Large intestine (tissue), 3 donors: ENCODE measurements around the gene GBX1. TPM values are rescaled to one million over a fixed set of nuclear protein-coding genes. Genes with fewer than 3 reads are reported as not detected.

Experiments
- DNase-seq, 2 donors: peaks; one replicate each; pipeline versions ENCODE4 v3.0.0 to v3.0.0-alpha.2; 2013
- H3K27ac ChIP-seq: one replicate; pipeline ENCODE4 v1.5.1; 2013; ENCODE audit warnings: low read length
- H3K27me3 ChIP-seq: 2 replicates; pipeline ENCODE4 v1.6.1; 2013; ENCODE audit warnings: low read length; ENCODE audit not compliant: control insufficient read depth, insufficient read depth
- H3K36me3 ChIP-seq: 2 replicates; pipeline ENCODE4 v1.6.1; 2013; ENCODE audit warnings: low read length; ENCODE audit not compliant: control insufficient read depth, insufficient read depth
- H3K4me1 ChIP-seq: one replicate; pipeline ENCODE4 v1.6.1; 2013; ENCODE audit warnings: low read length; ENCODE audit not compliant: control insufficient read depth, insufficient read depth
- H3K4me3 ChIP-seq: one replicate; pipeline ENCODE4 v1.5.1; 2013; ENCODE audit warnings: low read length
- H3K9me3 ChIP-seq: one replicate; pipeline ENCODE4 v1.6.1; 2013; ENCODE audit warnings: mild to moderate bottlenecking, low read depth, low read length, moderate library complexity; ENCODE audit not compliant: control insufficient read depth
- WGBS: methylation state at CpG from one replicate; pipeline ENCODE4 v1.1.5; 2013; ENCODE audit warnings: low lambda C conversion rate; ENCODE audit not compliant: insufficient coverage; 5-methylcytosine and 5-hydroxymethylcytosine counted together
- polyA plus RNA-seq: library from polyadenylated mRNA; unstranded; fragments of 120-200 nt; gene quantifications from one replicate; pipeline ENCODE4 v1.2.1, GENCODE V29; 2013

GBX1 gene
- polyA plus RNA-seq, 1 donor = 0.07 TPM

DNA sequence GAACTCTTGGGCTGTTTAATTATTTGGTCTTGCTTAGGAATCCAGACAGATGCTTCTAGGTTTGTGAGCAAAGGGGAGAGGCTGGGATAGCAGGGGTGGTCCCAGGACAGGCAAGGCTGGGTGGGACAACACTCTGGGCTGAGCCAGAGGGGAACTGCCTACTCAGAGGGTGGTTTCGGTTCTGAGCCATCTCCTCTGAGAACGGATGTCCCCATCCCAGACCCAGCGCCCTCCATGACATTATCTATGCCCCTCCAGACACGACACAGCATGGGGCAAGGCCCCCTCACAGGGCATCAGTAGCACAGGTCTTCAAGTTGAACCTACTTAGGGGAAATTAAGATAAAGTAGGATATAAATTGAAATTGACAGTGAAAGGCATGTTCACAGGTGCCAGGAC is 12.5 kb upstream of the GBX1 start:
- no CpG with 5 or more reads among the region's 4 CpGs for WGBS
- peaks cover 42% of the 10 kb centered on the region for H3K27me3 ChIP-seq
- H3K4me1 ChIP-seq = no peaks in the 10 kb centered on the region
- H3K9me3 ChIP-seq = no peaks in the 10 kb centered on the region
- no peak for DNase-seq
- no peaks in the 10 kb centered on the region for H3K36me3 ChIP-seq
- no peak overlapping the region for H3K4me3 ChIP-seq
- no peak overlapping the region for H3K27ac ChIP-seq

DNA sequence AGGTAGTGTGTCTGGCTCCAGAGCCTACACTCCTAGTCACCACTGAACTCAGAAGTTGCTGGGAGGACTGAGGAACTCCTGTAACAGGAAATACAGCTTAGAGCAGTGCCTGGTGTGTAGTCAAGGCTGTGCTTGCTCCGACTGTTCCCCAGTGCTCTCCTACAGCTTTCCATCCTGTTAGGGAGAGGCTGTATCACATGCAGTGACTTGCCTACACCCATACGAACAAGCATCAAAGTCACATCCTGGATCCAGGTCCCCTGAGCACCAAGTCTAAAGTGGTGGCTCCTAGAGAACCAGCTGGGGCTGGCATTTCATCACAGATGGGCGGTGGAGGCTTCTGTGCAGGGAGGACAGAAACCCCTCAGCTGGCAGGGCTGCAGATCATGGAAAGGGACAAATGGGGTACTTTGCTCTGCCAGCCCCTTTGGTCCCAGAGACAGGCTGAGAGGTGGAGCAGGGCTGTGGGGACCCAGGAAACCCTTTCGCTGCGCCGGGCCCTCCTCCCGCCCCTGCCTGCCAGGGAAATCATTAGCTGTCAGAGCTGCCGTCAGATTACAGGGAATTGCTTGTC is 11.9 kb upstream of the GBX1 start:
- no peak for DNase-seq
- H3K27me3 ChIP-seq = peaks cover 47% of the 10 kb centered on the region
- no peak overlapping the region for H3K4me3 ChIP-seq
- H3K27ac ChIP-seq = no peak overlapping the region
- WGBS = no CpG with 5 or more reads among the region's 8 CpGs
- no peaks in the 10 kb centered on the region for H3K36me3 ChIP-seq
- no peaks in the 10 kb centered on the region for H3K4me1 ChIP-seq
- H3K9me3 ChIP-seq = peaks cover 4% of the 10 kb centered on the region

DNA sequence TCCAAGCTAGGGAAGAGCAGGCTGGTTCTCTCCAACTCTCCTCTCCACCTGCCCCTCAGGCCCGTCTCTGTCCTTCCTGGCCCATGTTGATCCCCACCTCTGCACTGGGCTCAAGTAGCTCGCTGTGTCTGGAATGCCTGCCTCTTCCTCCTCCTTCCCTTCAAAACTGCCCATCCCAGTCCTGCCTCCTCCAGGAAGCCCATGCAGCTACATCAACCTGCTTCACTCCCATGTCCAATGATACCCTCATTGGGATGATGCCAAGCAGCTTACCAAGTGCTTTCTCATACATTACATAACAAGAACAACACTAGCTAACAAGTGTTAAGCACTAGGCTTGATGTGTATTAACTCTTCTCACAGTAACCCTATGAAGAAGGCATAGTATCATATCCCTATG is 11.3 kb upstream of the GBX1 start:
- 100% methylated on average over 1 of the region's 2 CpGs for WGBS
- peaks cover 10% of the 10 kb centered on the region for H3K9me3 ChIP-seq
- H3K36me3 ChIP-seq = no peaks in the 10 kb centered on the region
- H3K4me3 ChIP-seq = no peak overlapping the region
- H3K4me1 ChIP-seq = no peaks in the 10 kb centered on the region
- H3K27me3 ChIP-seq = peaks cover 49% of the 10 kb centered on the region
- DNase-seq = no peak
- no peak overlapping the region for H3K27ac ChIP-seq

DNA sequence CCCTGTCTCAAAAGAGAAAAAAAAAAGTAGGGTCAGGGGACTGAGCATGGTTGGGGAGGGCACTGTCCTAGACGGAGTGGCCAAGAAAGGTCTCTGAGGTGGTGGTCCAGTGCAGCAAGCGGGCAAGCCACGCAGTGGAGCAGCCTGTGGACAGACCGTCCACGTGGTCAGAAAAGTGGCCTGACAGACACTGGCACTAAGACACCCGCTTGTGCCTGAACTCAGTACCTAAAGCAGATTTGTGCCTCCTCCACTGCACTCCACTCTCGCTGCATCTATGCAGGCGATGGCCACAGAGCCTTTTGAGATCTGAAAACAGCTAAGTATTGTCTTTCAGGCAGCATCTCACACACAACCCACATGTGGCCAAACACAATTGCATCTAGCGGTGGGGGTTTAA is 10.7 kb upstream of the GBX1 start:
- Histone ChIP-seq H3K4me1 (no peaks in the 10 kb centered on the region), H3K9me3 (peaks cover 13% of the 10 kb centered on the region), H3K36me3 (no peaks in the 10 kb centered on the region), H3K27me3 (peaks cover 53% of the 10 kb centered on the region), H3K4me3 (no peak overlapping the region), H3K27ac (no peak overlapping the region)
- WGBS = 100% methylated on average over 1 of the region's 9 CpGs
- no peak for DNase-seq

DNA sequence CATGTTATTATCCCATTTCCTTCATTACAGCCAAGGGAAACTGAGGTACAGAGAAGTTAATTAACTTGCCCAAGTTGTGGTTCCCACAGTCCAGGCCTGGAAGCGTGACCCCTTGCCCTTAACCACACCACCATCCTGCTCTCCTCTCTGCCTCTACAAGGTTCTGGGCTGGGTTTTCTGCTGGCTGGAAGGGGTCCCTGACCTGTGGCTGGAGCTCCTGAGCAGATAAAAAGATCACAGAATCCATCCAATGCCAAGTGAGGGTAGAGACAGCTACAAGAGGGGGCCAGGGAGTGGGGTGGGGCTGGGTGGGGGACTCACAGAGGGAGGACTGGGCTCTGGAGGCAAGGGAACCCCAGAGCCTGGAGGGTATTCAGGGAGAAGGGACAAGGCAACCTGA is 9.8 kb upstream of the GBX1 start:
- no peak overlapping the region for H3K4me3 ChIP-seq
- WGBS = no CpG with 5 or more reads among the region's 1 CpG
- peaks cover 19% of the 10 kb centered on the region for H3K9me3 ChIP-seq
- no peaks in the 10 kb centered on the region for H3K36me3 ChIP-seq
- no peak overlapping the region for H3K27ac ChIP-seq
- no peaks in the 10 kb centered on the region for H3K4me1 ChIP-seq
- H3K27me3 ChIP-seq = peaks cover 60% of the 10 kb centered on the region
- no peak for DNase-seq

DNA sequence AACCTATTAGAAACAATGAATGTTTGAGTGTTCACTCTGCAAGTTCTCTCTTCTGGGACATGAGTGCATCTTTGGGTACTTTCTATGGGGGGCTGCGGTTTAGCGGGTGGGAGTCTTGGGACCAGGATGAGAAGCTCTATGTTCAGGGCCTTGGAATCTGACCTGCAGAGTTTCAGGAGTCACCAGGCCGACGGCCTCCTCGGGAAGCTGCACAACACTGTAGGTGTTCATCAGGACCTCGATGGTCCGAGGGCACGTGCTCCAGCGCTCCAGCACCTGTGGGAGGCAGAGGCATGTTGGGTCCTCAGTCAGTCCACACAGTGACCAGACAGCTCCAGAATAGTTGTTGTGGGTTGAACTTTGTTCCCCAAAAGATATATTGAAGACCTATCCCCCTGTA is 8.9 kb upstream of the GBX1 start:
- Histone ChIP-seq H3K4me1 (no peaks in the 10 kb centered on the region), H3K9me3 (peaks cover 19% of the 10 kb centered on the region), H3K27me3 (peaks cover 65% of the 10 kb centered on the region), H3K4me3 (no peak overlapping the region), H3K36me3 (no peaks in the 10 kb centered on the region), H3K27ac (no peak overlapping the region)
- no CpG with 5 or more reads among the region's 9 CpGs for WGBS
- no peak for DNase-seq

DNA sequence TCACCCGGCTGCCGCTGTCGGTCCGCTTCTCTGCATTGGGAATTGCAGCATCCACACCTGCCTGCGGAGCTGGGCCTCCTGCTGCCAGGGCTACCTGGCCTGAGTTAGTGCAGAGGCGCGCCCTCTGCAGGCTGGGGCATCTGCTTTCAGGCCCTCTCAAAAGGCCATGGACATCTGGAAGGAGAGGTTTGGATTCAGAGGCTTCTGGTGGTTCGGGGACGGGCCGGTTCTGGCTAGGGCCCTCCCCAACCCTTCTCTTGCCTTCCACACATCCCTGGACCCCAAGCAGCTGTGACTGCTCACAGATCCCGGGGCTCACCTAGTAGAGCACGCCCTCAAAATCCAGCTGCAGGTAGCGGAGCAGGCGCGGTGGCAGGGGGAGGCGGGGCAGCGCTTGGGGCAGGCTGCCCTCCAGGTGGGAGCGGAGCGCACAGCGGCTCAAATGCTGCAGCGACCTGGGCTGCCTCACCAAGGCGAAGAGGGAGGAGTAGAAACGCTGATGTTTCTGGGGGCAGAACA is 8.4 kb upstream of the GBX1 start:
- DNase-seq = no peak

DNA sequence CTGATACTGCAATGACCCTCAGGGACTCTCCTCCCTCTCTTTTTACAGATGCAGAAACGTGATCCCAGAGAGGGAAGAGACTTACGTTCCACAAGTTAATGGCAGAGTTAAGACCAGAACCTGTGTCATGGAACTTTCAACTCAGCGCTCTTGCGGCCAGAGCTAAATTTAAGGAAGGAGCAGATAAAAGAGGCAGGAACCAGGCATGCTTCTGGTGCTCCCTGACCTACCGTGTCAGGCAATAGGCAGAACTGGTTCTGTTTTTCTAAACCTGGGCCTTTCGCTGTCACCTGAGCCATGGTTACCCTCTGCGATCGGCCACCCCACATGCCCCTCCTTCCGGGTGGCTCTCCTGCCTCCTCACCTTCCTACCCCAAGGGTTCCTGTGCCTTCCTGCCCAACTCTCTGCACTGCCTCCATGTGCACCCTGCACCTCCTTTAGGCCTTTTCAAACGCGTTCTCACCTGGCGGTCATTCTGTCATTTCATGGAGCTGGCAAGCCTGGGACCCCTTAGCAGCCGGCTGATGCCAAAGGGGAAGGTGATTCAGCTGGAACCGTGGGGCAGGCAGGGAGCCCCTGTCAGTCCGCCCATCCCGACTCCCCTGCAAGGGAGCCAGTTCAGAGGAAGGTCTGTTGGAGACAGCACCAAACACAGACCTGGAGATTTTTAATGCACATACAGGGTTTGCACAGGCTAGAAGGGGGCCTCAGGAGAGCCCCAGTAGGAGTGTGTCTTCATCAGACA is 7.7 kb upstream of the GBX1 start:
- 91% methylated on average over 4 of the region's 16 CpGs for WGBS
- DNase-seq = no peak
- H3K9me3 ChIP-seq = peaks cover 19% of the 10 kb centered on the region
- H3K4me3 ChIP-seq = no peak overlapping the region
- H3K27me3 ChIP-seq = peaks cover 70% of the 10 kb centered on the region
- no peaks in the 10 kb centered on the region for H3K4me1 ChIP-seq
- no peaks in the 10 kb centered on the region for H3K36me3 ChIP-seq
- no peak overlapping the region for H3K27ac ChIP-seq

More for the DNA sequence above, 8.4 kb upstream of the GBX1 start:
- no CpG with 5 or more reads among the region's 23 CpGs for WGBS
- Histone ChIP-seq H3K4me1 (no peaks in the 10 kb centered on the region), H3K27ac (no peak overlapping the region), H3K36me3 (no peaks in the 10 kb centered on the region), H3K4me3 (no peak overlapping the region), H3K9me3 (peaks cover 19% of the 10 kb centered on the region), H3K27me3 (peaks cover 69% of the 10 kb centered on the region)

DNA sequence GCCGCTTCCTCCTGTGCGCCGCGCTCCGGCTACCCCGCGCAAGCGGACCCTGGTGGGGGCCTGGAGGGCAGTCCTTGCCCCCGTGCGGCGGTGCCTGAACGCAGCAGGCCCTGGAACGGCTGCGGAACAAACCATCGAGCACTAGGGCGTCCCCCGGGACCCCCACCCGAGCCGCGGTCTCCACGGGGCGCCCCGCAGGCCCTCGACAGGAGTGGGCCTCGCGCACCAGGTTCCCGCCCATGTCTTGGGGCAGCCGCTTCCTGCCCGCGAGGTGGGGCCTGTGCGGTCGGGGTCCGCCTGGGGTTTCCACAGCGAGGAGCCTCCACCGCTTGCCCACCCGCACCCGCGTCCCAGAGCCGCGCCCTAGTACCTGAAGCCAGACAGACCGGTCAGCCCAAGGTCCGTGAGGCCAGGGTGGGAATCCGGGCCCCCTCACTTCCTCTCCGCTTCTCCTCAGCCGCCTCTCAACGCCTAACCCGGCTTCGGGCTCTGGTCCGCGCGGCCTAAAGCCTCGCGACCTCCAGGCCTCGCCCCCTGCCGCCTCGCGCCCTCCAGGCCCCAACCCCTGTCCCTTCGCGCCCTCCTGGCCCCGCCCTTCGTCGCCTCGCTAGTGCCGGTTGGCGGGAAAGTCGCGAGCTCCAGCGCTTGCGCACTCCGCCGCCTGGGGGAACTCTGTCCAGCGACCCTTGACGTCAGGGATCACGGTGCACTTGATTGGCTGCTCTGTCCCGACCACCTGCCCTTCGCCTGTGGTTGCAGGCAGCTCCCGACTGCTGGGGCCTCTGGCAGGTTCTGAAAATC is 7.0 kb upstream of the GBX1 start:
- no peak overlapping the region for H3K4me3 ChIP-seq
- DNase-seq = no peak
- peaks cover 71% of the 10 kb centered on the region for H3K27me3 ChIP-seq
- no CpG with 5 or more reads among the region's 77 CpGs for WGBS
- peaks cover 19% of the 10 kb centered on the region for H3K9me3 ChIP-seq
- H3K4me1 ChIP-seq = no peaks in the 10 kb centered on the region
- no peaks in the 10 kb centered on the region for H3K36me3 ChIP-seq
- no peak overlapping the region for H3K27ac ChIP-seq

DNA sequence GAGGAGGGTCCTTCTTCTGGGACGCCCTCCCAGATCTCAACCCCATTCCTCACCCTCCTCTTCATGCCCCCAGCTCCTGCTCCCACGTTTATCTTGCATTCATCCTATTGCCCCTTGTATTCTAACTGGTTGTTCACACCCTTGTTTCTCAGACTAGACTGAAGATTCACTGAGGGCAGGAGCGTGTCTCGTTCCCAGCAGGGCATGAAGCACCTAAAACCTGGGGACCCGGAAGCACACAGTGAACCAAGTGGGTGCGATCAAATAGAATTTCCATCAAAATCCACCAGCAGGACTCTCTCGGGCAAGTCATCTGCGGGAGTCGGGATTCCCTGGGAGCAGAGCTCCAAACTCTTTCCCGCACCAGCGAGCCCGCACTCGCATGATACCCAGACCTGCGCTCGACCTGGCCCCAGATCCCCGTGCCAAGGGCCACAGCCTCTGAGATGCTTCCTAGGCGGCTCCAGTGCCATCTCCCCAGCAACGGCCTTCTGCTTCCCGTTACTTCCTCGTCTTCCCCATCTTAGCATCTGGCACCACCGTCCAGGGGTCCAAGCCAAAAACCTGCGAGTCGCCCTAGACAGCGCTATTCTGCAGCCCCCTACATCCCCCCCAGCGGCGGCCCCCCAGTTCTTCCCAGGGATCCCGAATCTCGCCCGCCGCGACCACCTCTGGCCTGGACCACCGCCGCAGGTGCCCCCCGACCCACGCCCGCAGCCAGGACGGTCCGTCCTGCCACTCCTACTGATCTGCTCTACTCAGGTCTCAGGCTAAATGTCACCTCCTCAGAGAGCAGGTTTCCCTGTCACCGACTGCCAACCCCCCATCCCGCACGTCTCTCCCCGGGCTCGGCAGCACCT is 6.1 kb upstream of the GBX1 start:
- H3K27ac ChIP-seq = no peak overlapping the region
- 90% methylated on average over 2 of the region's 43 CpGs for WGBS
- peaks cover 19% of the 10 kb centered on the region for H3K9me3 ChIP-seq
- H3K36me3 ChIP-seq = no peaks in the 10 kb centered on the region
- H3K4me3 ChIP-seq = no peak overlapping the region
- H3K4me1 ChIP-seq = no peaks in the 10 kb centered on the region
- H3K27me3 ChIP-seq = peaks cover 71% of the 10 kb centered on the region
- DNase-seq = no peak
